HG03378 (cell line): ENCODE results near the gene SH2D4B.

Experiments used
- ATAC-seq: cut with Tn5 transposase; IDR thresholded peaks from one replicate; pipeline ENCODE4 v1.9.1; 2021; ENCODE audit warnings: mild to moderate bottlenecking, moderate library complexity; ENCODE audit not compliant: unreplicated experiment

Gene SH2D4B

DNA sequence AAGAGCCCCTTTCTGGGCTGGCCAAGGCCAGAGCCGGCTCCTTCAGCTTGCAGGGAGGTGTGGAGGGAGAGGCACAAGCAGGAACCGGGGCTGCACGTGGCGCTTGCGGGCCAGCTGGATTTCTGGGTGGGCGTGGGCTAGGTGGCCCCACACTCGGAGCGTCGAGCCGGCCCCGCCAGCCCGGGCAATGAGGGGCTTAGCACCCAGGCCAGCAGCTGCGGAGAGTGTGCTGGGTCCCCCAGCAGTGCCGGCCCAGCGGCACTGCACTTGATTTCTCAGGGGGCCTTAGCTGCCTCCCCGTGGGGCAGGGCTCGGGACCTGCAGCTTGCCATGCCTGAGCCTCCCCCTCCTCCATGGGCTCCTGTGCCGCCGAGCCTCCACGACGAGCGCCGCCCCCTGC, 48.1 kb downstream of the SH2D4B start:
- no peak for ATAC-seq

DNA sequence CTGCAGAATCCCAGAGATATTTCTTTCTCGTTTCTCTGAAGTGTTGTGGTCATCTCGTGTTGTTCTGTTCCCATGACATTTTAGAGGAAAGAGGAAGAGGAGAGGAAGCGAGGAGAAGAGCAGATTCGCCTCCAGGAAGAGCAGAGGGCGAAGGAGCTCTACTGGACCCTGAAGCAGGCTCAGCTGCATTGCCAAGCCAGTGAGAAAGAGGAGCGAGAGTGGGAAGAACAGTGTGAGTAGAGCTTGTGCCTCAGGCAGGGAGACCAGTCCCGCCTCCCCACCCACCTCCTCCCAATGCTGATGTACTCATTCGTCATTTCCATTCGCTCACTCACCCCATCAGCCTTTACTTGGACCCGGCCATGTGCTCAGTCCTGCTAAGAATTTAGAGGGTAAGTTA, 50.8 kb downstream of the SH2D4B start:
- ATAC-seq: no peak

DNA sequence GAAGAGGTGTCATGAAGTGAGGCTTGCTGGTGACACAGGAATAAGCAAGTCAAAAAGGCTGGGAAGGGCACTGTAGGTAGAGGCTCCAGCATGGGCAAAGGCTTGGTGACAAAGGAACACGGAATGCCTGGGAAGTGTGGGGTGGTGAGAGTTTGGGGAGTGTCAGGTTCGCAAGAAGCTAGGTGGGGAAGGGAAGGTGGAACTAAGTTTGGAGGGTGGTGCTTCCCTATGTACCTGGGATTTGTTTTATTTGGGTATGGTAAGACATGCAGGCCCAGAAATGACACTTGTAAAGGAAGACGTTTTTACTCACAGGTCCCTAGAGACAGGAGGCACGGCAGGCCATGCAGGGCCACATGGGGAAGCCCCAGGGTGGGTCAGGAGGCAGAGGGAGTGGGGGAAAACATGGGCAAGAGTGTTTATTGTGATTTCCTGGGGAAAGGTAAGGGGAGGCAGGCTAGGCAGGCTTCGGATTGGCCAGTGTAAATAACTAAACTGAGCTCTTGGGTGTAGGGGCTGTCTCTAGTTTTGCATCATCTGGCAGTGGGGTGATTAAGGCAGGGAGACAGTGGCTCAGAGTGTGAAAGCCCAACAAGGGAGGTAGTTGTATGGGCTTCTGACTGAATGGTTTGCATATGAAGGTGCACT, 52.1 kb downstream of the SH2D4B start:
- peak; percentile 98 for ATAC-seq

GRCh38 chr10:80590585-80591125, 53.0 kb downstream of the SH2D4B start:
- no peak for ATAC-seq

DNA sequence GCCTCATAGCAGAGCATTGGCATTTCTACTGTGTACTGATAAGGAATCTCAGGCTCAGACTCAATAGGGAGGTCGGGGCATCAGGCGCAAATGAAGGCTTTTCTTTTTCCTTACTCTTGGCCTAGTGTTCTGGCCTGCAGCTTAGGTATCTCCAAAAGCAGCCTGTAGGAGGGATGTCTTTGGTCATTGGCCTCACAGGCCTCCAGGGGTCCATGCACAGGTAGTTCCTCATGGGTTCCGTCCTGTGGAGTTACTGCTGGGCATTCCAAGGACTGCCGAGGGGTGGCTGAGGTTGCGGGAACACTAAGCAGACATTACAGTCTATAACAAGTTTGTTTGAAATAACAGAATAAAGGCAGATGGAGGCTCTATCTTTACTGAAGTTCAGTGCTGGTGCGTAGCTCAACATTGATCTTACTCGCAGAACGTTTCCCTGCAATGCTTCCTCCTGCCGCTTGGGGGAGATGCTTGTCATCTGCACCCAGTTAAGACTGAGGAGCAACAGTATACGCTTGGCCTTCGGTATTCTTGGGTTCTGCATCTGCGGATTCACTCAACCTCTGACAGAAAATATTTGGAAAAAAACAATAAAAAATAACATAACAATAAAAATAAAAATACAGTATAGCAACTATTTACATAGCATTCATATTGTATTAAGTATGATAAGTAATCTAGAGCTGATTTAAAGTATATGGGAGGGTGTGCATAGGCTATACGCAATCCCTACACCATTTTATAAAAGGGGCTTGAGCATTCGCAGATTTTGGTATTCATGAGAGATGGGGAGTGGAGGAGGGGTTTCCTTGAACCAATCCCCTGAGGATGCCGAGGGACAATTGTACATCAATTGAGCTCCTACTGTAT, 58.9 kb downstream of the SH2D4B start:
- ATAC-seq: no peak

DNA sequence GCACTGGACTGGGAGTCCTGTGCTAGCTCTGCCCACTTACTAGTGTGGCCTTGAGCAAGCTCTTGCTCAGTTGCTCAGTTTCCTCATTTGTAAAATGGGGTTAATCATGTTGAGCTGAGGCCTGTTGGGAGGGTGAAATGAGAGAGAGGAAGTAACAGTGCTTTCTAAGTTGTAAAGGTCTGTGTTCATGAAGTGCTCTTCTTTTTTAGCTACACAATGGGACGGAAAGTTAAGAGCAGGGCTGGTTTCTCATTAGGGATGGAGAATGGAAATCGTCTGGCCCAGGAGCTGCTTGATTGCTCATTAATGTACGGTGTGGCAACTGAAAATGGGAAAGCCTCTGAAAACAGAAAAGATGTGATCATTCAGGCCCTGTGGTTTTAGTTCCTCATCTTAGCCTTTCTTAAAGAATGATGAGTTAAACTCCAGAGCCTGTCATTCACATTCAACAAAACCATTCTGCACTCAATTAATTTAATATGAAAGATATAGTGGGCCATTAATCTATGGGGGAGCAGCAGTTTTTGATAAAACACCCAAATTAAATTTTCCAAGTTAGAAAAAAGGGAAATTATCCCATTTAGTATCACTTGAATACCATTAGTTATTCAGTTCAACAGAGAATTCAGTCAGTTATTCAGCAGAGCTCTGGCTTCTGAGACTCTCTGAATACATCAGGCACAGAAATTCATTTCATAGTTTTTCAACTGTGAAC, 60.5 kb downstream of the SH2D4B start:
- ATAC-seq: peak; percentile 75

GRCh38 chr10:80598951-80599350, 61.2 kb downstream of the SH2D4B start:
- ATAC-seq: no peak

DNA sequence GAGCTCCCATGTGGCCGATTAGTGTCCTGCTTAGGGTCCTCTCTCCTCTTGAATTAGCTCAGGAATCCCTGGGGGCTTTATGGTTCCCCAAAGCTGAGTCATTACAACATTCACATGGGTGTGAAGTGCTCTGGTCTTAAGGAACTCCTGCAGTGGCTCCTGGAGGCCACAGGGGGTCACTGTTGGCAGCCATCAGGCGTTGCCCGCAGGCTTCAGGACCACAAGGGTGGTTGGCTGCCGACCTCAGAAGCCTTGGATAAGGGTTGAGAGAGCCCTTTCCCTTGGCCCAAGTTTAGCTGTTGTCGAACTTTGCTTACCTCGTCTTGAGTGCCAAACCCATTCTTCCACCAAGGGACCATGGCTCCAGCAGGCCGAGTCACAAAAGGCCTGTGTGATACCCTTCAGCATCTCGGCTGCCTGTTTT, 61.7 kb downstream of the SH2D4B start:
- ATAC-seq: peak; percentile 74

- ATAC-seq: no peak
Observed at GRCh38 chr10:80600256-80600655, 62.6 kb downstream of the SH2D4B start.

DNA sequence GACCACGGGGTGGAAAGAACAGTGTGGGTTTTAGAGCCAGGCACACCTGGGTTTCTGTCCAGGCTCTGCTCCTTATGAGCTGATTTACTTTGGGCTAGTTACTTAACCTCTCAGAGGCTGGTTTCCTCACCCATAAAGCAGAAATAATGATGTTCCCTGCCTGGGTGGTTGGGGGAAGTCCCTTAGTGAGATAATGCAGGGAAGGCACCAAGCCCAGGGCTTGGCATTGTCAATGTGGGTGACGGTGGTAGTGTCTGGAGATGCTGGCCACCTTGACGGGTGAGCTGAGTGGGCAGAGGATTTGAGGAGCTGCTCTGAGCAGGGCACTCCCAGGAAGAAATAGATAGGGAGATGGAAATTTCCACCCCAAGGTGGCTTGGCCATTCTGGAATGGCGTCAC, 65.2 kb downstream of the SH2D4B start:
- ATAC-seq: no peak

DNA sequence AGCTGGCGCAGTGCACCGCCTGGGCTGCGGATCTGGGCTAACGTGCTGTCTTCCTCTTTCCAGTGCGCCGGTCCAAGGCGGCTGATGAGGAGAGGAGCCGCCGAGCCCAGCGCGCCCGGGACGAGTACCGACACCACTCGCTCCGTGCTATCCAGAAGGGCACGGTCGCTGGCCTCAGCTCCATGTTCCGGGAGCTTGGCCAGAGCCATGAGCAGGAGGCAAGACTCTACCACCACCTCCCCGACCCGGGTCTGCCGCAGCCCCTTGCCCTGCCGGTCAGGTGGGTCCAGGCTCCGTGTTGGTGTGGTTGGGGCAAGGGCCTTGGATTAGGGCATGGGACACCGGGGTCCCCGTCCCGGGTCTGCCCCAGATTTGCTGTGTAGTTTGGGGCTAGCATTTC, 65.8 kb downstream of the SH2D4B start:
- no peak for ATAC-seq

- ATAC-seq: no peak
Observed at GRCh38 chr10:80608706-80609105, 71.0 kb downstream of the SH2D4B start.

DNA sequence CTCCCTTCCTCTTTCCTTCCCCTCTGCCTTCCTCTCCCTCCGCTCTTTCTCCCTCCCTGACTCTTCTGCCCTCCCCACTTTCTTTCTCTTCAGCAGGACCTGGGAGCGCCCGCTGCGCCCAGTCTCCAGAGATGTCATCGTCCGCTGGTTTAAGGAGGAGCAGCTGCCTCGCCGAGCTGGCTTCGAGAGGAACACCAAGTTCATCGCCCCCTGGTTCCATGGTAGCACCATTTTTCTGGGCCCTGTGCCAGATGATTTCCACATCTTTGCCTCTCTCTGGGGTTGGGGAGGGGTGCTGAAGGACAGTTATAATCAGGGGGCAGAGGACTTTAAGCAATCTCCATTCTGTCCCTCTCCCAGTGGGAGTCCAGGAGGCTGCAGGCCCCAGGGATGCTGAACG, 71.6 kb downstream of the SH2D4B start:
- no peak for ATAC-seq

DNA sequence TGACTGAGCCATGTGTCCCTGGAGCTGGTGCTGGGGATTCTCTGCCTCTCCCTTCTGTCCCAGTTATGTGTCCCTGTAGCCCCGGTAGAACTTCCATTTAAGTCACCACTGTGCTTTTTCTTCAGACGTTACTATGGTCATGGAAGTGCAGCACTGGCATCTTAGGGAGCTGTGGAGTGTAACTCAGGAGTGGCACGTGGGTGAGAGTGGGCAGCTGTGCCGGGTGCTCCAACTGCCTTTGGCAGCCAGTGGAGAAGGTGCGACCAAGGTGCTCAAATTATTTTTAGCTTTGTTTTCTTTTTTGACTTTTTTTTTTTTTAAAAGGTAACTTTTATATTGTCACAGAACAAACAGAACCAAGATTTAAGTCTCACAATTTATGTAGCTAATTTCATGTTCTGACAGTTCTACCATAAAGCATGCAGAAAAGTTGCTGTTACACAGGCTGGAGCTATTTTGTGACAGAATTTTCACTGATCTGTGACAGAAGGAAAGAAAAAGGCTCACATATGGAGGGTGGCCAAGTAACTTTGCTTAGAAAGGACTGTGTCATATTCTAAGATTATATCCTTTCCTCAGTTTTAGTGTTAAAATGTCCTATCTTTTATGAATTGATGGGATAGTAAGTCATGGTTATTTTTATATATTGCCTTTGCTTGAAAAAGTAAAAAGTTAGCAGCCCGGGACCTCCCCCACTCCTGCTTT, 73.9 kb downstream of the SH2D4B start:
- ATAC-seq: no peak

GRCh38 chr10:80612261-80612660, 74.6 kb downstream of the SH2D4B start:
- ATAC-seq: no peak

DNA sequence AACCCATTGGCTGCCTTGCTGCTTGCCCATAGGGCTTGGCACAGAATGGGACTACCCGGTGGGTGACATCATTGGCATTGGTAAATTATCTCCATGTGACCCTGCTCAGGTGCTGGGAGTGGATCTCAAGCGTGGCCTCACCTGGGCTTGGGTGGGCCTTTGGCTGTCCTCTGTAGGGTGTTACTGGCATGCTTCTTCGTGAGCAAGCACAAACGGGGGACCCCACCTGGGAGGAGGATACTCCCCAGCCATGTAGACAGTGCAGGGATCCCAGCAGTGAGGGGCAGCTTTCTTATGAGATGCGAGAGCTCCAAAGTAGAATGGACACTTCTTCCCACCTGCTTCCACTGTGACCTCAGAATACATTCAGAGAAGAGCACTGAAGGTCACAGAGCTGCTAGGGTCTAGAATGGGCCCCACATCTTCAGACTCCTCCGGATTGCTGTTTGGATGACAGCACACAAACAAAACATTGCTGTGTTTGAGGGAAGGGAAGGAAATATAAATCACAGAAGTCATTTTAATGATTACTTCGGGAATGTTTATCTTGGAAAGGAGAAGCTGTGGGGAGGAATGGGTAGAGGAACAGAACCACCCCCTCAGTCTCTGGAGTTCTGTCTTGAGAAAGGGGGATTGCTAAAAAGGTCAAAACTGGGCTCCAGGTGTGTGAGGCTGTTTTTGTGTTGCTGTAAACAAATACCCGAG, 75.9 kb downstream of the SH2D4B start:
- ATAC-seq: no peak

DNA sequence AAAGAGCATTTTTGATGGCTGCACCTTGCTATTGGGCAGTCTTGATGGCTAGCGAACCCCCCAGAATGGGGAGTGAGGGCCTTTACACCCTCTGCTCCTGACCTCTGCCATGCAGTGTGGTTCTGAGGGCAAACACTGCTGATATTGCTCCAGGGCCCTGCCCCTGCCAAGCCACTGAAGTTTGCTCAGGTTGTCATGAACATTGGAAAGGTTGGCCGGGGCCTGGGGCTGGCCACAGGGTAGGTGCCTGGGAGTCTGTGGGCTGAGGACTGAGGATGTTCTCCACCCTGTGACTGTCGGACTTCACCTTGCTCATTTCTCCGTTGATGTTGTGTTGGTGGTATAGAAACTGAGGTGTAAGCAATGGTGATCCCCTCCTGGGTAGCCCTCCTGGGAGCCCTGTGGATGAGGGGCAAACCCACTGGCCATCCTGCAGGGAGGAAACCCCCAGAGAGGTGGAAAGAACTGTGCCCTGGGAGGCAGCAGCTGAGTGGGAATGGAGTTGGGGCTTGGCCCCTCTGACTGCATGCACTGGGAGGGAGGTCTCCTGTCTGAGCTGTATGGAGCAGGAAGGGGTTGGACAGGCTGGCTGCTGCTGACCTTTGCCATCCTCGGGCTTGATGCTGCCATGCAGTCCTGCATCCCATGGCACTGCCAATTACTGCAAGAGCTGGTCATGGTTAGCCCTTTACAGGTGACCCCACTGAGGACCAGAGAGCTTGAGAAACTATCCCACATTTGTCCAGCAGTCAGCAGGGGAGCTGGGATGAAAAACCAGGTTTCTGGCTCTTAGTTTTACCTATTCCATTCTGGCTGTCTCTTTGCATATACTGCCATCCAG, 77.1 kb downstream of the SH2D4B start:
- no peak for ATAC-seq

GRCh38 chr10:80617807-80618206, 80.1 kb downstream of the SH2D4B start:
- ATAC-seq: no peak

GRCh38 chr10:80619036-80619435, 81.3 kb downstream of the SH2D4B start:
- no peak for ATAC-seq
